Fibroblast of skin of back (primary cell): ENCODE data around the gene GPX6.
A peak's percentile ranks its signal among the peaks of the same experiment; 100 is the strongest.
"Not testable (repeated sequence)": the region's sequence is repeated elsewhere in the genome, so short reads cannot be mapped to it uniquely, and the experiment has no call there.

Source experiments
- DNase-seq: peaks from one replicate; pipeline ENCODE4 v3.0.0-alpha.2; 2013

Gene GPX6

GRCh38 chr6:28480253-28480932, 35.2 kb downstream of the GPX6 start:
- DNase-seq: no peak

DNA sequence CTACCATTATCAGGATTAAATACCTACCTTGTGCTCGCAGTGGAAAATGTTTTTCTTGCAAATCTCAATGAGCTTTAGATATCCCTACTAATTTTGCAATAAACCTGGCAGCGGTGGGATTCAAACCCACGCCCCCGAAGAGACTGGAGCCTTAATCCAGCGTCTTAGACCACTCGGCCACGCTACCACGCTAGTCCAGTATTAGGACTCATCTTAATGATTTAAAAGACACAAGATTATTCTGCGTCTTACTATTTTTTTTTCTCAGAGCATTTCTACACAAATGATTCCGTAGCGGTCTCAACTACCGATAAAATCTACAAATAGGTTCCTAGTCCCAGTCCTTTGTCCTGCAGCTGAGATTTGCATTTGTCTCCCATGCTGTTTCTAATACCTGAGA, 37.1 kb downstream of the GPX6 start:
- no peak for DNase-seq

GRCh38 chr6:28474441-28475219, 41.0 kb downstream of the GPX6 start:
- DNase-seq: peak; percentile 82

DNA sequence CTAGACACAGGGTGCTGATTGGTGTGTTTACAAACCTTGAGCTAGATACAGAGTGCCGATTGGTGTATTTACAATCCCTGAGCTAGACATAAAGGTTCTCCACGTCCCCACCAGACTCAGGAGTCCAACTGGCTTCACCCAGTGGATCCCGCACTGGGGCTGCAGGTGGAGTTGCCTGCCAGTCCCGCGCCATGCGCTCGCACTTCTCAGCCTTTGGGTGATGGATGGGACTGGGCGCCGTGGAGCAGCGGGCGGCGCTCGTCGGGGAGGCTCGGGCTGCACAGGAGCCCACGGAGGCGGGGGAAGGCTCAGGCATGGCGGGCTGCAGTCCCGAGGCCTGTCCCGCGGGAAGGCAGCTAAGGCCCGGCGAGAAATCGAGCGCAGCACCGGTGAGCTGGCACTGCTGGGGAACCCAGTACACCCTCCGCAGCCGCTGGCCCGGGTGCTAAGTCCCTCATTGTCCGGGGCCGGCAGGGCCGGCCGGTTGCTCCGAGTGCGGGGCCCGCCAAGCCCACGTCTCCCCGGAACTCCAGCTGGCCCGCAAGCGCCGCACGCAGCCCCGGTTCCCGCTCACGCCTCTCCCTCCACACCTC, 46.3 kb downstream of the GPX6 start:
- DNase-seq: not testable (repeated sequence)

DNA sequence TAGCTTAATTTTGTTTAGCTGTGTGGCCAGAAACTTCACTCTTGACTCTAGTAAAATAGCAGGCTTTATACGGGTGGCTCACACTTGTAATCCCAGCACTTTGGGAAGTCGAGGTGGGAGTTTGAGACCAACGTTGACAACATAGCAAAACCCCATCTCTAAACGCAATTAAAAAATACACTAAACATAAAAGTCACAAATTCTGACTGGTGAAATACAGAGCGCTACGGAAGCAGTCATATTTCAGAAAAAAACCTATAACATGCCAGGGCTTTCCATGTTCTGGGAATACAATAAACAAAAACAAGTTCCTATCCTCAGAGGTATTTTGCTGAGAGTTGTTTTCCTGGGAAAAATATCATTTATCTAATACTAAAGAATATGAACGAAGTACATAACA, 47.5 kb downstream of the GPX6 start:
- no peak for DNase-seq

GRCh38 chr6:28462401-28462800, 53.2 kb downstream of the GPX6 start:
- no peak for DNase-seq

DNA sequence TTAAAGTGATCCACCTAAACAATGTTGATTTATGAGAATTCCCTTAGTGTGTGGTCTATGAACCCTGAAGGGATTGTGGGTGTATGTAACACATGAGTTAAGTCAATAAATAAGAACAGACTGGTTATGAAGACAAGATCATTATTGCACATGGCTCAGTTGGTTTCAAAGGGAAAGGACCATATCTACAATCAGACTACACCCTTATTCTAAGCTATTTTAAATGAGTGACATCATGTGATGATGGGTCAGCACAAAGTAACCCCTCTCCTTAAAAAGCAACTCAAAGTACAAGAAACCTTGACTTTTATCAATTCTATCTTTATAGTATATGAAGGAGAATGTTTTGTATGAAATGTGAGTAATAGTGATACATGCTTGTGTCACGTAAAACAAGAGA, 57.0 kb downstream of the GPX6 start:
- no peak for DNase-seq
